Right renal pelvis (tissue), 4 donors: Measurements from ENCODE around the gene CADM4. TPM values are rescaled to one million over a fixed set of nuclear protein-coding genes. Genes with fewer than 3 reads are reported as not detected.
"Not testable (repeated sequence)": the region's sequence is repeated elsewhere in the genome, so short reads cannot be mapped to it uniquely, and the experiment has no call there.

Experiments used
- DNase-seq, 4 donors: peaks; one replicate each; pipeline ENCODE4 v3.0.0-alpha.2; 2013; ENCODE audit warnings: low read depth in 4 of 4, low spot score in 3 of 4, missing footprints in 1 of 4
- polyA plus RNA-seq, 4 donors: library from polyadenylated mRNA; unstranded; fragments of 120-200 nt; gene quantifications; one replicate each; pipeline ENCODE4 v1.2.1, GENCODE V29; 2013; ENCODE audit not compliant: insufficient read length in 4 of 4

Gene CADM4
- polyA plus RNA-seq, 4 donors, result 44.9 to 65.8 (median 49.0) TPM

DNA sequence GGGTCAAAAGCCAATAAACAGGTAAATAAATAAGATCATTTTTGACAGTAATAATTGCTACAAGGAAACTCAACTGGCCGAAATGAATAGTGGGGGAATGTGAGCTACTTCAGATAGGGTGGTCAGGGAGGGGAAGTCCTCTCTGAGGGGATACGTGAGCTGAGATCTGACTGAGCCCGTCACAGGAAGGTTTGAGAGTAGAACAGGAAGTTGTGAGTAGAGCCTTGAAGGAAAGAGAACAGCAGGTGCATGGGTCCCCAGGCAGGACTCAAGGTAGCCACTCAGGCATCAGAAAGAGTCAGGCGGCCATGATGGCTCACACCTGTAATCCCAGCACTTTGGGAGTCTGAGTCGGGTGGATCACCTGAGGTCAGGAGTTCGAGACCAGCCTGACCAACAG lies 50.0 kb downstream of the CADM4 start:
- no peak for DNase-seq

DNA sequence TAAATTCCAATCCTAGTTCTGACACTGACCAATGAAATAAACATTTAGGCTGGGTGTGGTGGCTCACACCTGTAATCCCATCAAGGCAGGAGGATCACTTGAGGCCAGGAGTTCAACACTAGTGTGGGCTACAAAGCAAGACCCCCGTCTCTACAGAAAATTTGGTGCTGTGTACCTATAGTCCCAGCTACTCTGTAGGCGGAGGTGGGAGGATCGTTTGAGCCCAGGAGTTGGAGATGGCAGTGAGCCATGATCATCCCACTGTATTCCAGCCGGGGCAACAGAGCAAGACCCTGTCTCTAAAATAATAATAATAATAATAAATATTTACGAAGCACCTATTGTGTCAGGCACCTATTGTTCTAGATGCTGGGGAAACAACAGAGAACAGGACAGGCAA lies 50.4 kb downstream of the CADM4 start:
- DNase-seq, result no peak

DNA sequence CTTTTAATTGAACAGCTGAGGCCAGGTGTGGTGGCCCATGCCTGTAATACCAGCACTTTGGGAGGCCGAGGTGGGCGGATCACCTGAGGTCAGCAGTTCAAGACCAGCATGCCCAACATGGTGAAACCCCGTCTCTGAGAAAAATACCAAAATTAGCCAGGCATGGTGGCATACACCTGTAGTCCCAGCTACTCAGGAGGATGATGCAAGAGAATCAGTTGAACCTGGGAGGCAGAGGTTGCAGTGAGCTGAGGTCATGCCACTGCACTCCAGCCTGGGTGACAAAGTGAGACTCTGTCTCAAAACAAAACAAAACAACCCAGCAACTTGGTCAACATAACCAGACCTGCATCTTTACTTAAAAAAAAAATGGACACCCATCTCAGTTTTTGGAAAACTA lies 52.6 kb downstream of the CADM4 start:
- not testable (repeated sequence) for DNase-seq

DNA sequence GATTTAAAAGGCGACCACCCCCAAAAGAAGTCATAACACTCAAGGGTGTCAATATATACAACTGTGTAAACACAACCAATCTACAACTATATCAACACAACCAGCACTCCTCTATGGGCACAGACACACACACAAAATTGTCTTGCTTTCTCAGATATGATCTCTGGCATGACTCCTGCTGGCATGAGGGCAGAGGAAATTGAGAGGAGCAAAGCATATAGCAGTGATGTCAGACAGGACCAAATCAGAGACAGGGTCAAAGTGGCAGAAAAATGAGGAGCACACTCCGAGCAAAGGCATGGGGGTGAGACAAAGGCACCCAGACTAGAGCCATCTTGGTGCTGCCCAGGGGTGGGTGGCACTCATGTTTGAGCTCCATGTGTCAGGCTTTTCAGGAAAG lies 53.3 kb downstream of the CADM4 start:
- DNase-seq, result no peak

DNA sequence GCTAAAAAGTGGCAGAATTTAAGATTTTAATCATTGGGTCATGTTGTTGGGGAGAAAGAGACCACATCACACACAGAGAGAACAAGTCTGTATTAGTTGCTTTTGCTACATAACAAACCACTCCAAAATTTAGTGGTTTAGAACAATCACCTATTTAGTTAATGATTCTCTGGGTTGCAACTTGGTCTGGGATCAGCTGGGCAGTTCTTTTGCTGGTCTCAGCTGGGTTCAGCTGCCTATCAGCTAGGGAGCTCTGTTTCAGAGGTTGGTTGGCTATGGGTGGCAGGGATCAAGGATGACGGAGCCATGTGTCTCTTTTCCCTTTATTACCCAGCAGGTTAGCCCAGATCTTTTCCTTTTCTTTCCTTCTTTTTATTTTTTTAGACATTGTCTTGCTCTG lies 55.2 kb downstream of the CADM4 start:
- no peak for DNase-seq

DNA sequence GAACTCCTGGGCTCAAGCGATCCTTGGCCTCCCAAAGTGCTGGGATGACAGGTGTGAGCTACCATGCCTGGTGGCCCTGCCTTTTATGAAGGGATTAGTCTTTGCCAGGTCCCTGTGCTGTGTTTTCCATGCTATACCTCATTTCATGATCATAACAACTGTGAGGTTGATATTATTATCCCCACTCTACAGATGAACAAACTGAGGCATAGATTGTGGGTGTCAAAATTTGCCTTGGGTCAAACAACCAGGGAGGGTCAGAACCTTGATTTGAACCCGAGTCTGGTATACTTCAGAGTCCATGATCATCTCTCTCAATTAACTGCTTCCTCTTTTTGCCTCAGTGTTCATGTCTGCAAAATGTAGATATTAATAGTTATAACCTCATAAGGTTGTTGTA lies 57.2 kb downstream of the CADM4 start:
- no peak for DNase-seq

DNA sequence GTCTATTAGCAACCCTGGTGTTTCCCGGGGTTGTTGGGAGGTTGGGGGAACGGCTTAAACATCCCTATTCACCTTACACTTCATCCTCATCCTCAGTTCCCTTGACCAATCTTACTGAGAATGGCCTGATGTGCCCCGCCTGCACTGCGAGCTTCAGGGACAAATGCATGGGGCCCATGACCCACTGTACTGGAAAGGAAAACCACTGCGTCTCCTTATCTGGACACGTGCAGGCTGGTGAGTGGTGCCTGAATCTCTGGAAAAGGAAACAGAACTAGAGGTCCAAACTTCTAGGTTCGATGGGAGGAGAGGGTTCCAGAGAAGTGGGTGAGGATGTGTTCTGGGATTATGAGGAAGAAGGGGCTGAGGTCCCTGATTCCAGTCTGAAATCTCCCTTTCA lies 58.2 kb downstream of the CADM4 start:
- DNase-seq, result no peak

DNA sequence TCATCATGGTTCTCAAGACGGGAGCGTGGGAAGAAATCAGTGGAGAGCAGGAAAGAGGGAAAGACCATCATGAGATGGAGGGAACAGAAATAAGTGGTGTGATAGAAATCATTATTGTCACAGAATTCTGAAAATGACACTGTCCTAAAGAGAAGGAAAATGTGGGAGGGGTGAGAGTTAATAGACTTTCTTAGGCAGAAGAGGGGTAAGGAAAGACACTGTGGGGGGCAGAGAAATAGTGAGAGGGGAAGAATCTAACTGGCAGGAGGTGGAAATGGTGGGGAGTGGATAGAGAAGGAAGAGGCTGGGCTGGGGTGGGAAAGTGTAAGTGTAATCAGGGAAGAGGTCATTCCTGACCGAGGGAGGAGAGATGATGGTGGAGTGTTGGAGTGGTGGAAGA lies 60.9 kb downstream of the CADM4 start:
- DNase-seq, result no peak

DNA sequence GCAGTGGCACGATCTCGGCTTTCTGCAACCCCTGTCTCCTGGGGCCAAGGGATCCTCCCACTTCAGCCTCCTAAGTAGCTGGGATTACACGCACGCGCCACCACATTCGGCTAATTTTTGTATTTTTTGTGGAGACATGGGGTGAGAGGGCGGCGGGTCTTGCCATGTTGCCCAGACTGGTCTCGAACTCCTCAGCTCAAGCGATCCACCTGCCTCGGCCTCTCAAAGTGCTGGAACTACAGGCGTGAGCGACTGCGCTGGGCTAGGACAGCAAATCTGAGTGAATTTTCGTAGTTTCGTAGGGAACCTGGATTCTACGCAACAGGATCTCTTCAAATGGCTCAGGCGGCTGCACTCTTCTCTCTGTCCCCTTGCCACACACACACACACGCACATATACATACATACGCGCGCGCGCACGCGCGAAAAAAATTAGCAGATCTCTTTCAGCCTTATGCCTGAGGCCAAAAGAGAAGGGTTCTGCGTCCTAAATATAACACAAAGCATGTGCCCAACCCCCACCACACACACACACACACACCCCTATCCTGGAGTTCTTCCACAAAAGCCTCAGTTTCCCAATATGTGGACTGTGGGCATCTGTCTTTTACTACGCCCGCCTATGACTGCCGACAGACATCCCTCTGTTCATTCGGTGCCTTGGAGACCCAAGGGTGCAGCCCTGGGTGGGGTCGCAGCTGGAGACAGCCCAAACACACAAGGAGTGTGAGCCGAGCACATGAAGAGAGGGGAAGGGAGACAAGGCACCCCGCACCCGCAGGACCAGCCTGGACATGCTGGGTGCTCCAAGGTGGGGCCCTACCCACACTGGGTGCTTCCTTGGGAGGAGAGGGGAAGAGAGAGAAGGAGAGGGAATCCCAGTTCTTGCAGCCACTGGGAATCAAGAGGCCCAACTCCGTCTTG lies 63.4 kb downstream of the CADM4 start:
- DNase-seq, result no peak

DNA sequence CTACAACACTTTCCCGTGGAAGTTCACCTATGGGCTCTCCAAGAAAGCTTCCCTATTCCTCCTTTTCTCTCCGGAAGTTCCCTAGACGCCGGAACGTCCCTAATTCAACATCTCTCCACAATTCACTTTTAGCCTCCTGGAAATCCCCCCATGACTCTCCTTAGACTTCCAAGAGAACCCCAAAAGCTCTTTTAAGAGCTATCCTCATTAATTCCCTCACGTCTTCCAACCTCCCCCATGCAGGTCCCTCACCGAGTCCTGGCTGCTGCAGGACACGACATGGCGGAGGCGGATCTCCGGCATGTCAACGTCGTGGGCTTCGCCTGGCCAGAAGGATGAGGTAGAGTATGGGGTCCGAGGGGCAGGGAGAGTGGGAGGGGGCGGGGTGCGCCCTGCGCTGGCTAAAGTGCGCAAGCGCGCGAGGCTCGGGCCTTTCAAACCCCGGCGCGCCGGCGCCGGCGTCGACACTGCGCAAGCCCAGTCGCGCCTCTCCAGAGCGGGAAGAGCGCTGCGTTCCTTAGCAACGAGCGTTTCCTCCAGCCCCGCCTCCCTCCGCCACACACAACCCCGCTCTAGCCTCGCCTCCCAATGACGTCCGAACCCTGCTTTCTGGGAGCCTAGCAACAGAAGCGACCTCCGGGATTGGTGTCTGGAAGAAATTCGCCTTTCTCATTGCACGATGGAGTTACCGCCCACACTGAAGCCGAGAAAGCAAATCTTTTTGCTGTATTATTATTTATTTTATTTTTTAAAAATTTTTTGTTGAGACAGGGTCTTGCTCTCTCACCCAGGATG lies 64.3 kb downstream of the CADM4 start, which contains the start of the genes PINLYP and XRCC1:
TSS of gene PINLYP (plus strand) at position 646 of the 795 bp plus-strand sequence. CDS start 1,391 bp downstream, outside the sequence.
TSS of gene XRCC1 (minus strand) at position 372 of the 795 bp plus-strand sequence. CDS start at position 303, 69 bp downstream.
- DNase-seq, result peak; percentile 96 to 99 (median 98)

DNA sequence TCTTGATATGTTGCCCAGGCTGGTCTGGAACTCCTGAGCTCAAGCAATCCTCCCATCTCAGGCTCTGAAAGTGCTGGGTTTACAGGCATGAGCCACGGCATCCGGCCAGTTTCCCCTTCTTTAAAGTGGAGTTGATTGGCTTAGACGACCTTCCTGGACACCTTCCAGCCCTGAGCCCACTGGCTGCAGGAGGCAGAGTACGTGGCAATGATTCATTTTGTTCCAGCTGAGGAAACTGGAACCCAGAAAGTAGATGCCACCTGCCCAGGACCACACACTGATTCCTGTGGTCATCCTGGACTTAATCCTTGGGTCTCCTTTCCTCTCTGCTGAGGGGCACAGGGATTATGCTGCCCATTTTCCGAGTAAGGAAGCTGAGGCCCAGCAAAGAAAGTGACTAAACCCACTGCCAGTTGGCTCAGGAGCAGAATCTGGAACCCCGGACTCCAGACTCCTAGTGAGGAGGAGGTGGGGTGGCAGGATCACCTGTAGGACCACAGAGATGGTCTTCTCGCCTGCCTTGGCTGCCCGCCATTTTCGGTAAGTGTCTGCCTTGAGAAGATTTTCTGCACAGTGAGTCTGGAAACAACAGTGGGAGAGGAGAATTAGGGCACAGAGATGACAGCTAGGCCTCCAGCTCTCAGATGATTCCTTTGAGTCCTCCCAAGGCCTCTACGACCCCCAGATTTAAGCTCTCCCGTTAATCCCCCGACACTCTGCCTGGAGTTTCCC lies 65.1 kb downstream of the CADM4 start:
- no peak for DNase-seq

Other genes with a start within 250 kb of the CADM4 start
- under 1 TPM in 1 of 4 donors, not detected in 3; 0.06 TPM for gene TEX101, start 225.0 kb downstream of the CADM4 start, polyA plus RNA-seq
- gene LYPD3, start 174.2 kb downstream of the CADM4 start, polyA plus RNA-seq, result 1 to 10 TPM; 1.6 to 5.5 (median 2.5) TPM
- gene PHLDB3, start 135.1 kb downstream of the CADM4 start, polyA plus RNA-seq, result 10 to 100 TPM in 1 of 4 donors, 1 to 10 TPM in 3; 5.7 to 13.7 (median 8.8) TPM
- 10 to 100 TPM; 27.5 to 31.1 (median 28.1) TPM for gene ETHE1, start 112.6 kb downstream of the CADM4 start, polyA plus RNA-seq
- gene ZNF575, start 106.7 kb downstream of the CADM4 start, polyA plus RNA-seq, result 1 to 10 TPM; 1.9 to 2.6 (median 2.0) TPM
- 10 to 100 TPM; 56.7 to 71.0 (median 66.6) TPM for gene XRCC1, start 64.3 kb downstream of the CADM4 start, polyA plus RNA-seq
- gene PINLYP, start 64.0 kb downstream of the CADM4 start, polyA plus RNA-seq, result 10 to 100 TPM; 17.4 to 19.4 (median 18.7) TPM
- gene IRGQ, start 43.7 kb downstream of the CADM4 start, polyA plus RNA-seq, result 10 to 100 TPM; 12.1 to 16.4 (median 13.2) TPM
- gene ZNF576, start 43.3 kb downstream of the CADM4 start, polyA plus RNA-seq, result 10 to 100 TPM; 10.9 to 16.7 (median 11.6) TPM
- gene SRRM5, start 27.8 kb downstream of the CADM4 start, polyA plus RNA-seq, result 1 to 10 TPM in 1 of 4 donors, under 1 TPM in 3; 0.61 to 1.2 (median 0.72) TPM
- gene ZNF428, start 20.2 kb downstream of the CADM4 start, polyA plus RNA-seq, result 100 to 1,000 TPM in 1 of 4 donors, 10 to 100 TPM in 3; 76.5 to 141 (median 91.1) TPM
- 1 to 10 TPM; 6.3 to 9.5 (median 8.5) TPM for gene PLAUR, start 30.3 kb upstream of the CADM4 start, polyA plus RNA-seq
- gene IRGC, start 76.2 kb upstream of the CADM4 start, polyA plus RNA-seq, result not detected
- 10 to 100 TPM; 42.7 to 55.7 (median 48.0) TPM for gene SMG9, start 115.1 kb upstream of the CADM4 start, polyA plus RNA-seq
- 1 to 10 TPM; 1.4 to 3.8 (median 1.6) TPM for gene KCNN4, start 141.1 kb upstream of the CADM4 start, polyA plus RNA-seq
- under 1 TPM; 0.14 to 0.37 (median 0.31) TPM for gene LYPD5, start 162.6 kb upstream of the CADM4 start, polyA plus RNA-seq
- gene ZNF283, start 187.5 kb upstream of the CADM4 start, polyA plus RNA-seq, result 10 to 100 TPM in 3 of 4 donors, 1 to 10 TPM in 1; 9.7 to 16.1 (median 15.0) TPM
- 10 to 100 TPM in 3 of 4 donors, 1 to 10 TPM in 1; 8.1 to 15.2 (median 13.3) TPM for gene ZNF404, start 244.1 kb upstream of the CADM4 start, polyA plus RNA-seq